Activated CD8-positive, alpha-beta T cell treated with anti-CD3 and anti-CD28 coated beads for 36 hours (primary cell): ENCODE data around the gene IL19. TPM values are rescaled to one million over a fixed set of nuclear protein-coding genes. Genes with fewer than 3 reads are reported as not detected.

Experiments
- ATAC-seq: fragments of 200-7000 bp; cut with Tn5 transposase; one replicate; pipeline ENCODE4 v1.10.0; 2021; ENCODE audit warnings: mild to moderate bottlenecking, moderate library complexity
- CTCF ChIA-PET: fragments of 350-600 bp; sonication (Branson Sonifier 250); formaldehyde crosslinking; loops from one replicate; lab custom pipeline; 2021; ENCODE audit warnings: antibody characterized with exemption; lab: Charles Lee
- POLR2A ChIA-PET: fragments of 350-600 bp; sonication (Branson Sonifier 250); formaldehyde crosslinking; loops from one replicate; lab custom pipeline; 2021; ENCODE audit warnings: antibody characterized with exemption; lab: Charles Lee
- DNase-seq: peaks from one replicate; pipeline ENCODE4 v3.0.0-alpha.2; 2020
- H3K27ac Mint-ChIP-seq: one replicate; pipeline ENCODE4 v1.8.0; 2021; ENCODE audit warnings: mild to moderate bottlenecking, mixed read lengths
- H3K27me3 Mint-ChIP-seq: one replicate; pipeline ENCODE4 v1.8.0; 2021; ENCODE audit warnings: mixed read lengths
- H3K36me3 Mint-ChIP-seq: one replicate; pipeline ENCODE4 v1.8.0; 2021; ENCODE audit warnings: low read depth, mixed read lengths
- H3K4me1 Mint-ChIP-seq: one replicate; pipeline ENCODE4 v1.8.0; 2021; ENCODE audit warnings: low read depth, mixed read lengths
- H3K4me3 Mint-ChIP-seq: one replicate; pipeline ENCODE4 v1.8.0; 2021; ENCODE audit warnings: mild to moderate bottlenecking, moderate library complexity, mixed read lengths
- H3K9me3 Mint-ChIP-seq: one replicate; pipeline ENCODE4 v1.8.0; 2021; ENCODE audit warnings: mixed read lengths
- CTCF ChIP-seq: fragments of 200-600 bp; IDR thresholded peaks from one replicate; pipeline ENCODE4 v1.8.0; 2022; ENCODE audit warnings: antibody characterized with exemption, mild to moderate bottlenecking
- intact Hi-C: fragments of 100-400 bp; cut with micrococcal nuclease; formaldehyde crosslinking; loops from one replicate; pipeline ENCODE4 v1.10.0; 2022
- total RNA-seq, 2 experiments: library from RNA; stranded (reverse); gene quantifications; one replicate each; pipeline ENCODE4 v1.2.3, GENCODE V29; 2021

The IL19 gene
- total RNA-seq, 2 experiments from 2014 or later = not detected

DNA sequence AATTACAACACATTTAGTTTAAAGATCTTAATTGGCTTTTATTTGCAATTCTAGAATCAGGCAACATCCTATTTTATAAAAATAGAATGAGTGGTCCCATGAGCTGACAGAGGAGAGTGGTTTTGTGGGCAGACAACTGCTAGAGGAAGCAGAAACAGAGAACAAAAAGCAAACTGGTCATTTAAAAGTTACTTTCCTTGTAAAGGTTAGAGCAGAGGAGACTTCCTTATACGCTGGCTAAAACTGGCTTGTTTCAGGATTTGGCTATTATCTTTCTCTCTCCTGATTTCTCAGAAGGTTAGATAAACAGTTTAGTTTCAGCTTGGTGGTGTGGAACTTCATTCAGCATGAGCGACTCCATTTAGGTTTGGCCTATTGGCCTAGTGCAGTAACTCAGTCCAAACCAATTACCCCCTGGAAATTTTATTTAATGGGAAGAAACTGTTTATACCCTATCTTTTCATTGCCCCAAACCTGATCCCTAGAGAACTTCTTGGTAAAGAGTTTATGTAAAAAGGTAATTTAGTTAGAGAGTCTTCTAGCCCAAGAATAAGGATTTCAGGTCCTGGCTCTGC lies 62.6 kb downstream of the IL19 start:
- no peaks in the 10 kb centered on the region for H3K27me3 Mint-ChIP-seq
- no peak overlapping the region for H3K27ac Mint-ChIP-seq
- no peak for TF ChIP-seq CTCF
- intact Hi-C loops = no loop called here
- ATAC-seq (no peak), DNase-seq (no peak)
- ChIA-PET POLR2A (interaction anchor here (1.6 kb wide), 1 partner anchor 26 kb away, joined by 4 read pairs; no protein-coding TSS in a partner anchor), CTCF (interaction anchor here (0.6 to 6.2 kb wide), 9 partner anchors 16 to 696 kb away, joined by 3 to 35 read pairs (median 5); partner anchors contain the start of genes DYRK3 and IL20)
- no peaks in the 10 kb centered on the region for H3K9me3 Mint-ChIP-seq
- peaks cover 36% of the 10 kb centered on the region for H3K4me1 Mint-ChIP-seq
- no peak overlapping the region for H3K4me3 Mint-ChIP-seq
- no peaks in the 10 kb centered on the region for H3K36me3 Mint-ChIP-seq

DNA sequence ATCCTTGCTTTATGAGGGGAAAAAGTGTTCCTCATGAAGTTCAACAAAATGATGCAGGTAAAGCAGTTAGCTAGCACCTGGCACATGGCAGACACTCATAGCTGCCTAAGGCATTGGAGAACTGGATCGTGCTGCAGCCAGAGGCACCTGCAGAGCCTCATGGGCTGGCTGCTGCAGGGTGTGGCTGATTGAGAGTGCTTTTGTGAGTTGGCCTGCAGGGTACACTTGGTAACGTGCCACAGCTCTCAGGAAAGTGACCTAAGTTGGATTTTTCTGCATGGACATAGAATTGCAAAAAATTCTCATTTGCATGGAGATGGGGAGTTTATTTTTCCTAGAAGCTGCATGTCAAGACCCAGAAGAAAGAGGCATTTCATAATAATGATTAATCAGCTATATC lies 63.2 kb downstream of the IL19 start:
- intact Hi-C loops = no loop called here
- no peak overlapping the region for H3K4me3 Mint-ChIP-seq
- peaks cover 34% of the 10 kb centered on the region for H3K4me1 Mint-ChIP-seq
- POLR2A ChIA-PET = interaction anchor here (1.6 to 2.0 kb wide), 2 partner anchors 12 to 27 kb away, joined by 4 to 5 read pairs; no protein-coding TSS in a partner anchor
- no peaks in the 10 kb centered on the region for H3K36me3 Mint-ChIP-seq
- DNase-seq = no peak
- ATAC-seq = no peak
- no peaks in the 10 kb centered on the region for H3K9me3 Mint-ChIP-seq
- no peaks in the 10 kb centered on the region for H3K27me3 Mint-ChIP-seq
- no peak for TF ChIP-seq CTCF
- CTCF ChIA-PET = interaction anchor here (2.8 to 6.2 kb wide), 4 partner anchors 25 to 99 kb away, joined by 12 to 35 read pairs (median 20); partner anchors contain the start of gene IL20
- no peak overlapping the region for H3K27ac Mint-ChIP-seq

GRCh38 chr1:206834217-206834616 lies 63.6 kb downstream of the IL19 start:
- intact Hi-C loops = no loop called here
- no peak overlapping the region for H3K27ac Mint-ChIP-seq
- no peak for TF ChIP-seq CTCF
- DNase-seq = no peak
- H3K36me3 Mint-ChIP-seq = no peaks in the 10 kb centered on the region
- ATAC-seq = no peak
- H3K27me3 Mint-ChIP-seq = peaks cover 2% of the 10 kb centered on the region
- ChIA-PET CTCF (interaction anchor here (2.8 to 6.2 kb wide), 4 partner anchors 25 to 100 kb away, joined by 12 to 35 read pairs (median 20); partner anchors contain the start of gene IL20), POLR2A (interaction anchor here (1.6 to 2.0 kb wide), 2 partner anchors 12 to 27 kb away, joined by 4 to 5 read pairs; no protein-coding TSS in a partner anchor)
- peaks cover 30% of the 10 kb centered on the region for H3K4me1 Mint-ChIP-seq
- no peak overlapping the region for H3K4me3 Mint-ChIP-seq
- no peaks in the 10 kb centered on the region for H3K9me3 Mint-ChIP-seq

GRCh38 chr1:206834711-206835110 lies 64.1 kb downstream of the IL19 start:
- Mint-ChIP-seq H3K36me3 (no peaks in the 10 kb centered on the region), H3K27ac (no peak overlapping the region), H3K9me3 (no peaks in the 10 kb centered on the region), H3K27me3 (peaks cover 4% of the 10 kb centered on the region), H3K4me3 (no peak overlapping the region), H3K4me1 (peaks cover 25% of the 10 kb centered on the region)
- no peak for TF ChIP-seq CTCF
- ATAC-seq = no peak
- intact Hi-C loops = no loop called here
- POLR2A ChIA-PET = interaction anchor here (2.0 kb wide), 1 partner anchor 11 kb away, joined by 5 read pairs; no protein-coding TSS in a partner anchor
- CTCF ChIA-PET = interaction anchor here (0.8 to 6.2 kb wide), 9 partner anchors 13 to 200 kb away, joined by 3 to 35 read pairs (median 6); partner anchors contain the start of genes DYRK3 and IL20
- DNase-seq = no peak

GRCh38 chr1:206835186-206835585 lies 64.6 kb downstream of the IL19 start:
- Mint-ChIP-seq H3K27ac (no peak overlapping the region), H3K27me3 (peaks cover 4% of the 10 kb centered on the region), H3K36me3 (no peaks in the 10 kb centered on the region), H3K9me3 (no peaks in the 10 kb centered on the region), H3K4me3 (no peak overlapping the region), H3K4me1 (peaks cover 21% of the 10 kb centered on the region)
- ChIA-PET CTCF (interaction anchor here (0.8 to 6.2 kb wide), 11 partner anchors 13 to 200 kb away, joined by 3 to 35 read pairs (median 4); partner anchors contain the start of genes DYRK3 and IL20), POLR2A (interaction anchor here (2.0 kb wide), 1 partner anchor 11 kb away, joined by 5 read pairs; no protein-coding TSS in a partner anchor)
- intact Hi-C loops = no loop called here
- ATAC-seq (no peak), DNase-seq (no peak)
- no peak for TF ChIP-seq CTCF
